OCI-LY3 (cell line): ENCODE results near the gene SH3GLB2.

Experiments used
- H2AFZ ChIP-seq: fragments of 200-600, 300-600 bp; shearing (Covaris generic); 2 replicates; pipeline ENCODE4 v1.6.0; 2014; ENCODE audit warnings: antibody characterized with exemption, low read depth, low read length
- H3K27ac ChIP-seq: fragments of 200-600, 300-600 bp; sonication (generic); 2 replicates; pipeline ENCODE4 v1.5.1; 2014; ENCODE audit warnings: mild to moderate bottlenecking, low read length, moderate library complexity, mixed read lengths
- H3K27me3 ChIP-seq: fragments of 200-600, 300-600 bp; sonication (generic); 2 replicates; pipeline ENCODE4 v1.6.1; 2014; ENCODE audit warnings: low read depth, low read length, mixed read lengths
- H3K36me3 ChIP-seq: fragments of 200-600, 300-600 bp; sonication (generic); replicated peaks from 2 replicates; pipeline ENCODE3; 2014; ENCODE audit warnings: low read depth, low read length, mixed read lengths
- H3K4me1 ChIP-seq: fragments of 300-600, 200-600 bp; sonication (generic); 2 replicates; pipeline ENCODE4 v1.6.1; 2014; ENCODE audit warnings: low read length, mixed read lengths
- H3K4me2 ChIP-seq: fragments of 200-600, 300-600 bp; sonication (generic); 2 replicates; pipeline ENCODE4 v1.6.1; 2014; ENCODE audit warnings: low read length, mixed read lengths
- H3K4me3 ChIP-seq: fragments of 300-600, 200-600 bp; sonication (generic); 2 replicates; pipeline ENCODE4 v1.5.1; 2014; ENCODE audit warnings: antibody characterized with exemption, mild to moderate bottlenecking, low read length, moderate library complexity
- H3K79me2 ChIP-seq: fragments of 300-600, 200-600 bp; shearing (Covaris generic); 2 replicates; pipeline ENCODE4 v1.6.1; 2014; ENCODE audit warnings: mild to moderate bottlenecking, low read length, mixed read lengths
- H3K9ac ChIP-seq: fragments of 300-600, 200-600 bp; shearing (Covaris generic); 2 replicates; pipeline ENCODE4 v1.6.0; 2014; ENCODE audit warnings: mild to moderate bottlenecking, low read length, moderate library complexity
- H3K9me3 ChIP-seq: fragments of 200-600, 300-600 bp; shearing (Covaris generic); 2 replicates; pipeline ENCODE4 v1.6.1; 2014; ENCODE audit warnings: low read length, mixed read lengths; ENCODE audit not compliant: insufficient read depth
- H4K20me1 ChIP-seq: fragments of 200-600, 300-600 bp; sonication (generic); 2 replicates; pipeline ENCODE4 v1.6.1; 2016; ENCODE audit warnings: low read length, mixed read lengths; ENCODE audit not compliant: insufficient read depth
- CTCF ChIP-seq: fragments of 200-600, 300-600 bp; sonication (generic); IDR thresholded peaks from 2 replicates; pipeline ENCODE4 v1.5.1; 2014; ENCODE audit warnings: antibody characterized with exemption, low read length, low read depth
- EZH2phosphoT487 ChIP-seq: fragments of 200-600 bp; shearing (Covaris generic); IDR thresholded peaks from 2 replicates; pipeline ENCODE4 v1.6.1; 2018; ENCODE audit warnings: antibody characterized with exemption, mixed run types, low read depth

SH3GLB2 gene

GRCh38 chr9:129053020-129053419 lies 24.9 kb upstream of the SH3GLB2 start:
- Histone ChIP-seq H3K27ac (no peak overlapping the region), H3K9ac (no peak overlapping the region), H3K9me3 (no peaks in the 10 kb centered on the region), H2AFZ (no peak overlapping the region), H3K27me3 (no peaks in the 10 kb centered on the region), H3K36me3 (peaks cover 6% of the 10 kb centered on the region), H3K4me3 (no peak overlapping the region), H4K20me1 (no peaks in the 10 kb centered on the region), H3K4me1 (no peaks in the 10 kb centered on the region), H3K4me2 (no peak overlapping the region), H3K79me2 (no peaks in the 10 kb centered on the region)
- TF ChIP-seq EZH2phosphoT487: no peak
- TF ChIP-seq CTCF: no peak

GRCh38 chr9:129052592-129052991 lies 24.5 kb upstream of the SH3GLB2 start:
- no peaks in the 10 kb centered on the region for H3K27me3 ChIP-seq
- no peak overlapping the region for H3K4me2 ChIP-seq
- no peak overlapping the region for H2AFZ ChIP-seq
- TF ChIP-seq CTCF: no peak
- no peak for TF ChIP-seq EZH2phosphoT487
- H4K20me1 ChIP-seq: no peaks in the 10 kb centered on the region
- H3K79me2 ChIP-seq: no peaks in the 10 kb centered on the region
- no peaks in the 10 kb centered on the region for H3K9me3 ChIP-seq
- H3K4me1 ChIP-seq: no peaks in the 10 kb centered on the region
- no peak overlapping the region for H3K4me3 ChIP-seq
- H3K9ac ChIP-seq: no peak overlapping the region
- H3K27ac ChIP-seq: no peak overlapping the region
- H3K36me3 ChIP-seq: peaks cover 9% of the 10 kb centered on the region

- Histone ChIP-seq H2AFZ (no peak overlapping the region), H3K4me2 (no peak overlapping the region), H4K20me1 (no peaks in the 10 kb centered on the region), H3K9ac (no peak overlapping the region), H3K9me3 (no peaks in the 10 kb centered on the region), H3K27me3 (no peaks in the 10 kb centered on the region), H3K4me3 (no peak overlapping the region), H3K4me1 (peaks cover 8% of the 10 kb centered on the region), H3K27ac (no peak overlapping the region), H3K79me2 (peaks cover 14% of the 10 kb centered on the region), H3K36me3 (peaks cover 6% of the 10 kb centered on the region)
- TF ChIP-seq CTCF (no peak), EZH2phosphoT487 (no peak)
These were observed 13.9 kb upstream of the SH3GLB2 start for GRCh38 chr9:129042016-129042415.

GRCh38 chr9:129040113-129040643 lies 12.0 kb upstream of the SH3GLB2 start:
- H3K27ac ChIP-seq: no peak overlapping the region
- H3K4me3 ChIP-seq: no peak overlapping the region
- H3K27me3 ChIP-seq: no peaks in the 10 kb centered on the region
- H3K36me3 ChIP-seq: peaks cover 6% of the 10 kb centered on the region
- H3K79me2 ChIP-seq: peaks cover 19% of the 10 kb centered on the region
- no peak for TF ChIP-seq CTCF
- H3K9me3 ChIP-seq: no peaks in the 10 kb centered on the region
- H3K4me2 ChIP-seq: no peak overlapping the region
- no peaks in the 10 kb centered on the region for H4K20me1 ChIP-seq
- H3K9ac ChIP-seq: no peak overlapping the region
- no peak overlapping the region for H2AFZ ChIP-seq
- H3K4me1 ChIP-seq: peaks cover 10% of the 10 kb centered on the region
